Sigmoid colon (tissue), 4 donors: Measurements from ENCODE around the gene PRTG.

ENCODE experiments used
- CTCF ChIP-seq, 4 experiments: fragments of 450-650 bp in 3 of 4; fragments of 200-600 bp in 1 of 4; IDR thresholded peaks; one replicate each; pipeline ENCODE4 v1.5.1; 2016 to 2019; ENCODE audit warnings: antibody characterized with exemption in 4 of 4, mild to moderate bottlenecking in 3 of 4, moderate library complexity in 2 of 4
- EP300 ChIP-seq, 4 donors: sonication (generic); formaldehyde crosslinking; IDR thresholded peaks; one replicate each; pipeline ENCODE4 v1.6.1; 2017; ENCODE audit warnings: antibody characterized with exemption in 4 of 4
- POLR2A ChIP-seq, 2 donors: fragments of 450-650 bp; IDR thresholded peaks; one replicate each; pipeline ENCODE4 v1.6.1; 2016; ENCODE audit warnings: antibody characterized with exemption in 2 of 2, mild to moderate bottlenecking in 2 of 2, moderate library complexity in 2 of 2
- POLR2AphosphoS5 ChIP-seq, 4 donors: sonication (generic); formaldehyde crosslinking; IDR thresholded peaks; one replicate each; pipeline ENCODE4 v1.6.1; 2017; ENCODE audit warnings: antibody characterized with exemption in 4 of 4

DNA sequence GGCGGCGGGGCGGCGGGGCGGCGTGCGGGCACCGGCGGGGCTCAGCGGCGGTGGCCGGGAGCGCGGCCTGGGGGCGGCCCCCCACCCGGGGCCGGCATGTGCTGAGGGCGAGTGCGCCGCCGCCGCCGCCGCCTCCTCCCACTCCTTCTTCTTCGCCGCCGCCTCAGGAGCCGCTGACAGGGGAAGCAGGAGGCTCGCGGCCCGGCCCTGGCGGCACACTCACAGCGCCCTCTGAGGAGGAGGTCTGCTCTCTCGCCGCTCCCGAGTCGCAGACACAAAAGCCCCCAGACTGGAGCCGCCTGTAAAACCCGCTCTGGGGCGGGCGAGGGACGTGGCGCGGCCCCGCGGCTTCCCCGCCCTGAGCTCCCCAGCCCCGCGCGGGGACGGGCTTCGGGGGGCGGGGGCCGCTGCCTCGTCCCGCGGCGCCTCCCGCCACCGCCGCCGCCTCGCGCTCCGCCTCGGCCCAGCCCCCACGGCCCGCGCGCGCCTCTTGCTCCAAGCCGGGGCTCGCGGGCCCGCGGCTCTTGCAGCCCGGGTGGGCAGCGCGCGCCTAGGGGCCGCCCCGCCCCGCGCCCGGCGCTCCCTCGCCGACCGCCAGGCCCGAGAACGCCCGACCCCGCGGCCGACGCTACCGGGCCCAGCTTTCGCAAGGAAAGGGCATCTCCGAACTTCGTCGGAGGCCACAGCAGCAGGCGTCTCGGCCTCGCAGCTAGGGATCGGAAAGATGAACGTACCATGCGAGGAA lies 154.7 kb downstream of the PRTG start, which contains the start of gene PYGO1:
- TF ChIP-seq POLR2A (IDR thresholded peaks at IDR 0.05) (no peak), CTCF (IDR thresholded peaks at IDR 0.05) (no peak), POLR2AphosphoS5 (IDR thresholded peaks at IDR 0.05) (peak in 2 of 4 donors; percentile 43 to 59), EP300 (IDR thresholded peaks at IDR 0.05) (no peak)
